Left ventricle myocardium inferior (tissue), 1 donor: Measurements from ENCODE around the gene PHF23. TPM values are rescaled to one million over a fixed set of nuclear protein-coding genes. Genes with fewer than 3 reads are reported as not detected.
"Not testable (repeated sequence)": the region's sequence is repeated elsewhere in the genome, so short reads cannot be mapped to it uniquely, and the experiment has no call there.

ENCODE experiments used
- DNase-seq: peaks from one replicate; pipeline ENCODE4 v3.0.0-alpha.2; 2020
- H3K27ac ChIP-seq: fragments of 200-600 bp; replicated peaks from 2 replicates; pipeline ENCODE4 v1.8.0; 2021
- H3K27me3 ChIP-seq: fragments of 200-600 bp; 2 replicates; pipeline ENCODE4 v1.8.0; 2021; ENCODE audit warnings: low read depth
- H3K36me3 ChIP-seq: fragments of 200-600 bp; 2 replicates; pipeline ENCODE4 v1.8.0; 2021
- H3K4me1 ChIP-seq: fragments of 200-600 bp; 2 replicates; pipeline ENCODE4 v1.8.0; 2021
- H3K4me3 ChIP-seq: fragments of 200-600 bp; 2 replicates; pipeline ENCODE4 v1.8.0; 2021; ENCODE audit warnings: mild to moderate bottlenecking, moderate library complexity
- H3K9me3 ChIP-seq: fragments of 200-600 bp; replicated peaks from 2 replicates; pipeline ENCODE4 v1.8.0; 2021
- CTCF ChIP-seq: fragments of 200-600 bp; IDR thresholded peaks from 2 replicates; pipeline ENCODE4 v1.8.0; 2021; ENCODE audit warnings: antibody characterized with exemption, mild to moderate bottlenecking, borderline replicate concordance
- intact Hi-C: fragments of 100-400 bp; cut with micrococcal nuclease; formaldehyde crosslinking; loops from one replicate; pipeline ENCODE4 v1.11.0; 2022
- total RNA-seq: library from RNA; stranded (reverse); fragmentation: NEBNext Ultra II Directional; extraction: Animal tissue kit (Norgen Biotek cat#: 25700); gene quantifications from one replicate; pipeline ENCODE4 v1.2.1, GENCODE V29; 2021
- donor health status: DM: no; HTN: yes; CAD: no; lungs with severe emphysema.

Gene PHF23
- total RNA-seq, 1 donor from 2014 or later = 22.0 TPM

- DNase-seq = no peak
- H3K4me1 ChIP-seq = peaks cover 52% of the 10 kb centered on the region
- peak overlapping the region; percentile 99 for H3K27ac ChIP-seq
- no peaks in the 10 kb centered on the region for H3K27me3 ChIP-seq
- TF ChIP-seq CTCF = no peak
- H3K36me3 ChIP-seq = peaks cover 35% of the 10 kb centered on the region
- intact Hi-C loops = no loop called here
- no peaks in the 10 kb centered on the region for H3K9me3 ChIP-seq
- H3K4me3 ChIP-seq = peak overlapping the region; percentile 99
Observed at GRCh38 chr17:7249214-7249613, 10.0 kb upstream of the PHF23 start.

GRCh38 chr17:7248796-7249195, 9.5 kb upstream of the PHF23 start:
- no peaks in the 10 kb centered on the region for H3K27me3 ChIP-seq
- H3K4me1 ChIP-seq = peaks cover 55% of the 10 kb centered on the region
- no peaks in the 10 kb centered on the region for H3K9me3 ChIP-seq
- TF ChIP-seq CTCF = no peak
- H3K27ac ChIP-seq = peak overlapping the region; percentile 99
- H3K4me3 ChIP-seq = peak overlapping the region; percentile 99
- H3K36me3 ChIP-seq = peaks cover 35% of the 10 kb centered on the region
- intact Hi-C loops = no loop called here
- no peak for DNase-seq

GRCh38 chr17:7246779-7247178, 7.5 kb upstream of the PHF23 start:
- peaks cover 35% of the 10 kb centered on the region for H3K36me3 ChIP-seq
- no peaks in the 10 kb centered on the region for H3K27me3 ChIP-seq
- DNase-seq = no peak
- no peak overlapping the region for H3K4me3 ChIP-seq
- peaks cover 53% of the 10 kb centered on the region for H3K4me1 ChIP-seq
- intact Hi-C loops = no loop called here
- TF ChIP-seq CTCF = no peak
- no peak overlapping the region for H3K27ac ChIP-seq
- H3K9me3 ChIP-seq = no peaks in the 10 kb centered on the region

GRCh38 chr17:7243838-7244237, 4.6 kb upstream of the PHF23 start:
- Histone ChIP-seq H3K4me1 (peaks cover 50% of the 10 kb centered on the region), H3K4me3 (peak overlapping the region; percentile 97), H3K36me3 (peaks cover 48% of the 10 kb centered on the region), H3K27ac (peak overlapping the region; percentile 99)
- DNase-seq, H3K27me3 ChIP-seq, H3K9me3 ChIP-seq, intact Hi-C loops: not testable (repeated sequence)

GRCh38 chr17:7243453-7243729, 4.1 kb upstream of the PHF23 start:
- H3K9me3 ChIP-seq = no peaks in the 10 kb centered on the region
- H3K36me3 ChIP-seq = peaks cover 48% of the 10 kb centered on the region
- H3K27me3 ChIP-seq = no peaks in the 10 kb centered on the region
- peak overlapping the region; percentile 99 for H3K27ac ChIP-seq
- DNase-seq = no peak
- intact Hi-C loops = no loop called here
- peaks cover 49% of the 10 kb centered on the region for H3K4me1 ChIP-seq
- no peak for TF ChIP-seq CTCF
- H3K4me3 ChIP-seq = peak overlapping the region; percentile 97

- peaks cover 48% of the 10 kb centered on the region for H3K36me3 ChIP-seq
- intact Hi-C loops = no loop called here
- peak overlapping the region; percentile 97 for H3K4me3 ChIP-seq
- TF ChIP-seq CTCF = no peak
- no peaks in the 10 kb centered on the region for H3K9me3 ChIP-seq
- H3K27ac ChIP-seq = peak overlapping the region; percentile 99
- peak; percentile 97 for DNase-seq
- H3K27me3 ChIP-seq = no peaks in the 10 kb centered on the region
- peaks cover 45% of the 10 kb centered on the region for H3K4me1 ChIP-seq
Observed at GRCh38 chr17:7242717-7243452, 3.6 kb upstream of the PHF23 start.
